GM21526 (cell line): ENCODE data around the gene NCEH1.

ENCODE experiments used
- ATAC-seq: cut with Tn5 transposase; IDR thresholded peaks from one replicate; pipeline ENCODE4 v1.9.1; 2021; ENCODE audit warnings: moderate library complexity; ENCODE audit not compliant: unreplicated experiment, low FRiP score

The NCEH1 gene

DNA sequence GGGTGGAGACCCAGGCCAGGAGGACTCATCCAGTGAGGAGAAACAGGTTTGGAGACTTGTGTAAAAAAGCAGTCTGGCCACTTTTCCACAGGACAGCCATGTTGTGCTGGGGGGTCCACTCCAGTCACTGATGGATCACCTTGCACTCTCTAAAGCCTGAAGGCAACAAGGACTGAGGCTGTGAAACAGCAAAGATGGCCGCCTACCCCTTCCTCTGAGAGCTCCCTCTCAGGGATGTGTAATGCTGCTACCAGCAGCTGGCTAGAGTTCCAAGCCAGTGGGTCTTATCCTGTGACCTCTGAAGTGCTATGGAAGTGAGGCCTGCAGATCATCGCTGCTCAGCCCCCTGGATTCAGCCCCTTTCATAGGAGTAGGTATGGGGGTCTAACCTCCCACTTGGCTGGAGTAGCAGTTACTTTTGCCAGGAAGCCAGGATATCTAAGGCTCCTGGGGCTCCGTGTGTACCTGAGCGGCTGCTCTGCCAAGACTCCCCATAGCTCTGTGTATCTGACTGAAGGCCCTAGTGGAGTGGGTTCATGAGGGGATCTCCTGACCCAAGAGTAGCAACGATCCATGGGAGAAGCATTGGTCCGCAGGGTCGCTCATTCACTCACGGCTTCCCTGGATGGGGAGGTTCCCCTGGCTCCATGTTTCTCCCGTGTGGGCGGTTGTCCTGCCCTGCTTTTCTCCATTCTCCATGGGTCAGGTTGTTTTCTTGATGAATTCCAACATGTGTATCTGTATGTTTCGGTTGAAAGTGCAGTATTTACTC lies 117.8 kb downstream of the NCEH1 start:
- ATAC-seq, result no peak

DNA sequence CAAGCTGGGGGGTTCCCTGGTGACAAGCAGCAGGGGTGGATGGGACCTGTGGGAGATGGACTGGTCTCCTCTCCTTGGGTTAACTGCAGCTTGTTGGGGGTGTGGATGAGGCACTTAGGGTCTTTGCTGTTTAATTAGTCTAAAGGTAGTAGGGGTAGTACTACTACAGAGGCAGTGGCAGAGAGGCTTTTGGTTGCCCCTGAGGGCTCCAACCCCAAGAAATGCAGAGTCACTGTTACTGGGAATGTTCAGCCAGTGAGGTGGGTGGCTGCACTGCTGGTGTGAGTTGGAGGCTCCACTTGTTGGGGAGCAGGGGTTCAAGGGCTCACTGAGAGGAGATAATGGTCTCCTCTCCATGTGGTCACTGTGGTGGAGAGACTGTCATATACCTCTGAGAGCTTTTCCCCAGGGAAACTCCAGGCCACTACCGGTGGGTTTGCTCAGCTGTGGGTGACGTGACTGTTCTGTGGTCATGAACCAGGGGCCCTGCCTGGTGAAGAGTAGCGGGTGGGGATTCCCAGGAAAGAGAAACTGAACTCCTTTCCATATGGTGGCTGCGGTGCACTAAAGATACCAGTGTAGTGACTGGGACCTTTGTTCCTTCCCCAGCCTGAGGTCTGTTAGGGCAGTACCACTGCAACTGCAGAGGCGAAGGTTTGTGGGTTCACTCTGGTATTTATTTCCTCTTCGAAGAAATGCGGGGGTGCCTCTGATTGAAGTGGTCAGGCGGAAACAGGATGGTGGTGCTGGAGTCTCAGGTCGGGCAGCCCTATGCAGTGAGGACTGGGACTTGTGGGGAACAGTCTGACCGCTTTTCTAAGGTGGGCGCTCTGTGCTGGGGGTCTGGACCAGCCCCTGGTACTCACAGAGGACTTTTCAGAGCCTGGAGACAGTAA lies 118.7 kb downstream of the NCEH1 start:
- peak; percentile 92 for ATAC-seq

DNA sequence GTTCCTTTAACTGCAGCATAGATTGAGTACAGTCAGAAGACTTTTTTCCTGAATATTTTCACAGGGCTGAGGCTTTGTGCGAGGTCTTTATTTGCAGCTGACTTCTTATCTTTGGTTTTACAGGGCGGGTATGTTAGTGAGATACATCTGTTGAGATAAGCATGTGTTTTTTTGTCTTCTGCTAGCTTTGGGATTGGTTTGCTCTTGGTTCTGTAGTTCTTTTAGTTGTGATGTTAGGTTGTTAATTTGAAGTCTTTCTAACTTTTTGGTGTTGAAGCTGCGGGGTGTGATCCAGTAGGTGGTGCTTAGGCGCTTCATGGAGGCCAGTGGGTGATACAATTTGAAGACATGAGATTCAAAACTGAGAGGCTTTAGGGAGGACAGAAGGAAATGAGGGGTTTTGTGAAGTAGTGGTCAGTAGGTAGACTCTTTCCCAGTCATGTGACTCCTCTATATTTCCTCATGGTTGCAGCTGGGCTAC lies 119.7 kb downstream of the NCEH1 start:
- ATAC-seq, result no peak

DNA sequence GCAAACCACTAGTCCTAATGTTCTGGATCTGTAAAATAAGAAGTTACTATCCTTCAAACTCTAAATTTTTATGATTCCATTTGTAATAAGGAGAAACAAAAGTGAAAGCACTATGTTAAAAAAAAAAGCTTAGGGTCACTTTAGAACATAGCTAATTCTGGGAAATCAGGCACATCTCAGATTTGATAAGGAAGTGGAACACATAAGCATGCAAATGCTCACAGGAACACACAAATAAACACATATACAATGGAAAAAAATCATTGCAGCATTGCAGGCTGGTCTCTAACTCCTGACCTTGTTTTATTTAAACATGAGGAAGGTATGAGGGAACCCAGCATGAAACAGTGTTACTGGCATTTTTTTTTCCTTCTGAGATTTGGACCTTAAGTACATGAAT lies 124.4 kb downstream of the NCEH1 start:
- no peak for ATAC-seq

DNA sequence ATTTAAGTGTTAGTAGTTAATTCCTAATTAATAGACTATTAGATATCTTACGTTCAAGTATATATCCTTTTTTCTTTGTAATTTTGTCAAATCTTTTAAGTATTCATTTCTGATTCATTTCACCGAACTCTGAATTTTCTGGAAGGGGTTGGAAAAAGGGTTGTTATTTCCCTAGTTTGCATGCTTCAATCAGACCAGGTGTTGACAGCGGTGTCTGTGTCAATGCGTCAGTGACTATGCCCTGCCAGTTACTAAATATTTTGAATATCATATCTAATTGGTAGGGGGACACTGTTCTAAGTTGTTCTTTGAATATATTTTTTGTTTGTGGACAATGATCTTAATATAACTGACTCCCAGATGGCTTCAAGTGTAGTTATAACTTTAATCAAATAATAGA lies 124.9 kb downstream of the NCEH1 start:
- no peak for ATAC-seq

DNA sequence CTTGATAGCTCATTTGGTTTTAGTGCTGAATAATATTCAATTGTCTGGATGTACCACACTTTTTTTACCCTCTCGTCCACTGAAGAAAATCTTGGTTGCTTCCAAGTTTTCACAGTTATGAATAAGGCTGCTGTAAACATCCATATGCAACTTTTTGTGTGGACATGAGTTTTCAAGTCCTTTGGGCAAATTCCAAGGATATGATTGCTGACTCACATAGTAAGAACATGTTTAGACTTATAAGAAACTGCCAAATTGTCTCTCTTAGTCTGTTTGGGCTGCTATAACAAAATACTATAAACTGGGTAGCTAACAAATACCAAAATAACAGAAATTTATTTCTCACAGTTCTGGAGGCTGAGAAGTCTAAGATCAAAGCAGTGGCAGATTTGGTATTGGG lies 128.2 kb downstream of the NCEH1 start:
- ATAC-seq, result no peak

GRCh38 chr3:172581757-172582166 lies 129.1 kb downstream of the NCEH1 start:
- no peak for ATAC-seq

DNA sequence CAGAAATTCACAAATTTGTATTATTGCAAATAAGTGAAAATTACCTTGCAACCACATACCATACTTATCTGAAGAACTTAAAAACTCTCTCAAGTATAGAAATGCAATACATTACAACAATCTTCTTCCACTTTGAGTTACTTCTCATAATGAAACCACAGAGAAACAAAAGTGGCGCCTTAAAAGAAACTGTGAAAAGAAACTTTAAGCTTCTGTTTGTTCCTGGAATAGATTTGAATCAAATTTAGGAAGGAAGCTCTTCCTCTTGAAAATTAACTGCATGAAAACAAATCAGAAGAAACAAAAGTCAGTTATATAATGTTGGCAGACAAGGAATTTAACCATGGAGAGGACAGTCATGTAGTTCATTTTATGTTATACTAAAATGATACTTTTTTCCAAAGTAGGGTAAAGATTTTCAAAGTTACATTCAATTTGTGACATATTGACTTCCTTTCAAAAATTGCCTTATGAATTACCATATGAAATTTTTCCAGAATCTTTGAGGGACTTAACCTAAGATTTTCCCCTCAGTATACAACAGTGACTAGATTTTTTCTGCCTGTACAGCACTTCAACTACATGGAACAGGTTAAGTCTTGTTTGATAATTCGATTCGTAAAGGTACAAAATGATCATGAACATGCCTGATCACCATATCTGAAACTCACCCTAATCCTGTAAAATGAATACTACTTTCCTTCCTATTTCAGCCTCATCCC lies 130.0 kb downstream of the NCEH1 start:
- ATAC-seq, result peak; percentile 85
